CMK (cell line): ENCODE measurements around the gene MAP6.
A peak's percentile ranks its signal among the peaks of the same experiment; 100 is the strongest.

Experiments used
- DNase-seq: peaks from one replicate; pipeline ENCODE4 v3.0.0-alpha.2; 2010; ENCODE audit warnings: low read depth

MAP6 gene

GRCh38 chr11:75665990-75666389 is 2.8 kb downstream of the MAP6 start:
- DNase-seq = no peak

GRCh38 chr11:75665126-75665525 is 3.7 kb downstream of the MAP6 start:
- DNase-seq = no peak

- no peak for DNase-seq
These were observed 4.4 kb downstream of the MAP6 start for GRCh38 chr11:75664389-75664788.

- DNase-seq = no peak
These were observed 5.0 kb downstream of the MAP6 start for GRCh38 chr11:75663808-75664207.

GRCh38 chr11:75659836-75660235 is 9.0 kb downstream of the MAP6 start:
- DNase-seq = no peak

GRCh38 chr11:75656044-75656727 is 12.7 kb downstream of the MAP6 start:
- DNase-seq = no peak

- no peak for DNase-seq
These were observed 13.2 kb downstream of the MAP6 start for GRCh38 chr11:75655605-75656004.

GRCh38 chr11:75654314-75654713 is 14.5 kb downstream of the MAP6 start:
- no peak for DNase-seq

GRCh38 chr11:75653532-75653931 is 15.3 kb downstream of the MAP6 start:
- DNase-seq = no peak

- DNase-seq = no peak
These were observed 15.9 kb downstream of the MAP6 start for GRCh38 chr11:75652936-75653335.

- no peak for DNase-seq
These were observed 17.6 kb downstream of the MAP6 start for GRCh38 chr11:75651218-75651617.

GRCh38 chr11:75650167-75650723 is 18.6 kb downstream of the MAP6 start:
- DNase-seq = no peak

GRCh38 chr11:75644946-75645345 is 23.9 kb downstream of the MAP6 start:
- no peak for DNase-seq

- no peak for DNase-seq
These were observed 24.5 kb downstream of the MAP6 start for GRCh38 chr11:75644370-75644769.

- DNase-seq = no peak
These were observed 26.3 kb downstream of the MAP6 start for GRCh38 chr11:75642402-75643113.

GRCh38 chr11:75639762-75640181 is 29.1 kb downstream of the MAP6 start:
- no peak for DNase-seq

- DNase-seq = no peak
These were observed 30.8 kb downstream of the MAP6 start for GRCh38 chr11:75637998-75638397.

GRCh38 chr11:75635066-75635862 is 33.6 kb downstream of the MAP6 start:
- DNase-seq = no peak

- no peak for DNase-seq
These were observed 35.3 kb downstream of the MAP6 start for GRCh38 chr11:75633409-75634066.

- no peak for DNase-seq
These were observed 35.9 kb downstream of the MAP6 start for GRCh38 chr11:75632962-75633361.

GRCh38 chr11:75632450-75632849 is 36.4 kb downstream of the MAP6 start:
- peak; percentile 11 for DNase-seq

GRCh38 chr11:75631086-75631730 is 37.6 kb downstream of the MAP6 start:
- no peak for DNase-seq
